DMS53 treated with DMSO at 0.1 percent for 48 hours (cell line): ENCODE data around the gene ISY1.
"Not testable (repeated sequence)": the region's sequence is repeated elsewhere in the genome, so short reads cannot be mapped to it uniquely, and the experiment has no call there.

Experiments
- DNase-seq: peaks from one replicate; lab custom pipeline; 2025; ENCODE audit not compliant: unreplicated experiment; lab: John Stamatoyannopoulos, UW

ISY1 gene

DNA sequence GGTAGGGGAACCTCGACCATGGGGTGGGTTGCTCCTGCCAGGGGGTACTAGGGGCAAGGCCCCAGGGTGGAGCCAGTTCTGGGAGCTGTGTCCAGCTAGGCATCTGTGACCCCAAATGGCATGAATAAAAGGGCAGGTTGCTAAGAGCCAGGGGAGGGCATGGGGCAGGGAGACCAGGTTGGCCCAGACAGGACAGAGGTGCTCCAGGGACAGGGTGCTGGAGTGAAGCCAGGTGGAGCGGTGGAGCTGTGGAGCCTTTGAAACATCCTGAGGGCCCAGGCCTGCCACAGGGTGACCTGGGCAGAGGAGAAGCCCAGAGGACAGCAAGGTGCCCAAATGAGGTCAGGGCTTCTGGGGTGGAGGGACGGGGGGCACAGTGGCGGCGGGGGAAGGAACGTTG lies 72.6 kb downstream of the ISY1 start:
- DNase-seq: not testable (repeated sequence)

DNA sequence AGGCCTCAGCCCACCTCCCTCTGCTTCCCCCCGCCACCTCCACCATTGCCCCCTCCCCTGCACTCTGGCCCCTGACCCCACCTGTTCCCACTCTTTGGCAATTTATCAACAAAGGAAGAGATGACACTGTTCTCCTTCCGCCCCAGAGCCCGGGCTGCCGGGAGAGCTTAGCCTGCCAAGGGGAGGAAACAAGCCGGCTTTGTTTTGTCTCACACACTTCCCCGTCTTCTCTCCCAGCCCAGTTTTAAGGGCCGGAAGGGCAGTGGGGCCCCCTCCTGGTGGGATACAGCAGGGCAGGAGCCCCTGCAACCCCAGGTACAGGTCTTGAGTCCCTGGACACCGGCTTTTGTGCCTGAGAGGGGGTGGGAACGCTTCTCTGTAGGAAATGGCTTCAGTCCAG lies 73.0 kb downstream of the ISY1 start:
- DNase-seq: not testable (repeated sequence)

DNA sequence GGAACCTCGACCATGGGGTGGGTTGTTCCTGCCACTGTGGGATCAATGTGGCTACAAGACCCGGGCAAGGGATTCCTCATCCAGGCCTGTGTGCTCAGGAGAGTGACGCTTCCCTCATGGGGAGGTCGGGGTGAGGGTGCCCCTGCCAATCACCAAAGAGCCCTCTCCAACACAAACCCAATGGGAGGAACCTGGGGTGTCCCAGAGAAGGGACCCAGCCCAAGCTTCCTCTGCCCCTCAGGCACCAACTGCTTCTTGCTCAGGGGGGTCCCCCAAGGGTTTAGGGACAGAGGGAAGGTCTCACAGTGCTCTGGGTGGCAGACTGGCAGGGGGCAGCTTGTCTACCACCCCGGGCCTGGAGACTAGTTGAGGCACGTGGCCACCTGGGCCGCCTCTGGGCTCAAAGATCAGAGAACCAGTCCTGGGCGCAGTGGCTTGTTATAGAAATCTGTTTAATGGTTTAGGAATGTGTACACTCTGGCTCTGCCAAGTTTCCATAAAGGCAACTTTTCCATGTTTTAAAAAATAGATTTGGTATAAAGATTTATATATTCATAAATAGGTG lies 73.6 kb downstream of the ISY1 start:
- DNase-seq: no peak

DNA sequence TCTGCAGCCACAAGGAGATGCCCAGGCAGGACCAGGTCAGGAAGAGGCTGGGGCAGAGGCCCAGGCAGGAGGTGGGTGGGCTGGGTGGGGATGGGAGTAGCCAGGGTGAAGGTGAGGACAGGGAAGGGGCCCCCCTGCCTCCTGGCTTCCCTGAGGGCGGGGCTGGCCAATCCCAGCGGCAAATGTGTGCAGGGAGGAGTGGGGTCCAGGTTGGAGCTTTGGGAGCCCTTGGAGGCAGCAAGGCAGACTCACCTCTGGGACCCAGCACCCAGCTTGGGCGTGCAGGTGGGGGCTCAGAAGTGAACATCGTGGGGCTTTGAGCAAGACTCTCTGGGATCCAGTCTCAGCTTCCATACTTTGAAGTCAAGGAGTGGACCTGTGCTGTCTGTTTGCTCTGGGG lies 75.0 kb downstream of the ISY1 start:
- DNase-seq: no peak

DNA sequence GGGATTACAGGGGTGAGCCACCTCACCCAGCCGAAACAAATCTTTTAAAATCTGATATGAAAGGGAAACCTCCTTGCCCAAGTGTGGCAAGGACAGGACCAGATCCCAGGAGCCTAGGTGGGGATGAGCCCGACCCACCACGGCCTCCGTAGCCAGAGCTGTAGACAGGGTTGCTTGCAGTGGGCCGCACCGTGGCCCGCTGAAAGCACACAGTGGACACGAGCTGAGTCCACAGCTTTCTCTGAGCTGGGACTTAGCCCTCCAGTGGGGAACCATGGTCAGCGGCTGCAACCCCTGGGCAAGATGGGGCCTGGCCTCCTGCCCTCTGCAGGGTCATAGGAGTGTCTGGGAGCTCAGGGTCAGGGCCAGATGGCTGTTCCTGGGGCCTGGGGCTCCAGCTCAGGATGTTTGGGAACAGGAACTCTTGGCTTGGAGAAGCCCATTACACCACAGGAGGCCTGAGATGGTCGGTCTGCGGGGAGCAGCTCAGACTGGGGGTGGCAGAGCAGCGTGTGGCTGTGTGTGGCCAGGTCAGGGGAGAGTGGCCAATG lies 75.6 kb downstream of the ISY1 start:
- DNase-seq: no peak

DNA sequence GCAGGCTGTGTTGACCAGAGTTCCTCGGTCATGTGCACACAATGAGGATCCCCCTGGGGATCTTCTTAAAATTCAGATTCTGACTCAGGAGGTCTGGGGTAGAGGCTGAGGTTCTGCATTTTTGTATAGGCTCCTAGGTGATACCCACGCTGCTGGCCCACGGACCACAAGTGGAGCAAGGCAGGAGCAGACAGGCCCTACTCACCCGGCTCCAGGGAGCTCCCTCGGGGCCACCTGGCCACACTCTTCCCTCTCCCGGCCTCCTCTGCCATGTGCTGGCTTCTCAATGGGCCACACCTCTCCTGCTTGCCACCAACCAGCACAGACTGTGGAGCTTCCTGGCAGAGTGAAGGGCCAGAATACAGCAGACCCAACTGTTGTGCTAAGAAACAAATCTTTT lies 76.4 kb downstream of the ISY1 start:
- no peak for DNase-seq

DNA sequence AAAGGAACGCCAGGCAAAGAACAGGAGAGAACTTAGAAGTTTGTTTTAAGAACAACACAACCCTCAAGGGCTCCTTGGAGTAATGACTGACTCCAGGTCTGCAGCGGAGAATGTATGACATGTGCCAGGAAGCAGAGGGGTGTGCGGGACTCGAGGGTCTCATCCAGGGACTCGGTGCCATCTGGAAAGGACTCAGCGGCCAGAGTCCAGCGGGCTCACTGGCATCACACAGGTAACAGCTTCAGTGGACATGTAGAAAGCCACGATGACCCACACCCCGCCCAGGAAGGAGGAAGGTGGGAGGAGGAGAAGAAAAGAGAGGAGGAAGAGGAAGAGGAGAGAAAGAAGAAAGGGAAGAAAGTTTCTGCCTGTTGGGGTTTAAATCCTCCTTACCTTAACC lies 78.8 kb downstream of the ISY1 start:
- no peak for DNase-seq

DNA sequence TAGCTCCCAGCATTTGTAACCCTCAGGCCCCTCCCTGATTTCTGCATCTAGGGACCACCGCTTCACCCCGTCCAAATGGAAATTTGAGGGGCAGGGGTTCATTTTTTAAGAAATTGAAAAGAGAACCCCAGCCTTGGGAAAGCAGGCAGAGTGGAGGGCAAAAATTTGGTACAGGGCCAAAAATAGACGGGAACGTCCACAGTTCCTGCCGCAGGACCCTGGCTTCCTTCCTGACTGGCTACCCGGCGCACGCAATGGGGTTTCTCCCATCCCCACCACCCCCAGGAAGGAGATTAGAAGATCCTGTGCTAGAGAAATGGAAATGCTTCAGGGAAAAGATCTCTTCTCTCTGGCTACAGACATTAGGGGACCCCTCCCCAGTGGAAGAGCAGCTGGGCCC lies 79.4 kb downstream of the ISY1 start:
- no peak for DNase-seq

DNA sequence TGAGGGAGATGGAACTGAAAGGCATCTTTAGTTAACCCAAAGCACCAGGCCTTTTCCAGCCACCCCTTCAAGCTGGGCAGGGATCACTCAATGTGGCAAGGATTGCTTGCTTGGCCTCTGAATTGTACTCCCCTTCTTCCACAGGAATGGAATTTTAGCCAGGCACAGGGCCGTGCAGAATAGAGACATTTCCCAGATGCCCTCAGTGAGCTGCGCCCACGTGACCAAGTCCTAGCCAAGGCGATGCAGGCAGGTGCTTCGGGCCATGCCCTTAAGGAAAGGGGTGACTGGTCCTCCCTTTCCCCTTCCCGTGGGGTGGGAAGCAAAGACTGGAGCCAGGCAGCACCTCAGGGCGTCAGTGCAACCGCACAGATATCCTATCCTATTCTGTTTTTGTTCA lies 82.4 kb downstream of the ISY1 start:
- DNase-seq: no peak
